ENCODE data around the gene IRF8. TPM values are rescaled to one million over a fixed set of nuclear protein-coding genes. Genes with fewer than 3 reads are reported as not detected.
A peak's percentile ranks its signal among the peaks of the same experiment; 100 is the strongest.

Gene IRF8
- total RNA-seq, 4 donors from 2014 or later, result 1.4 to 13.0 (median 8.8) TPM; not detected in 1

DNA sequence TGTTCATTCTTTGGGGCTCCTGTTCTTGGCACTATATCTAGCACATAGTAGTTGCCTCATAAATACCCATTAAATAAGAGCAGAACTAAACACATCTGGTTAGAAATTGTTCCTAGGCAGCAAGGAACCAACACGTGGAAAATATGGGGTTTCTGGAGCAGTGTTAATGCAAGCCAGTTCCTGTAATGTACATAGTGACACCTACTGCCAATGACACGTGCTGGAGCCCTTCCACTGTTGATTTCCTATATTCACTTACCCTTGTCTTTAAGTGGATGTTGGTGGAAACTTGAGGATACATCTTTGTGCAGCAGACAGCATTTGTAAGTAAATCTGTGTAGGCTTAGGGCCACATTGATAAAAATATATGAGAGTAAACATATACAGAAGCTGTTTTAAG lies 1.6 kb upstream of the IRF8 start:
- TF ChIP-seq, protein P1, sequence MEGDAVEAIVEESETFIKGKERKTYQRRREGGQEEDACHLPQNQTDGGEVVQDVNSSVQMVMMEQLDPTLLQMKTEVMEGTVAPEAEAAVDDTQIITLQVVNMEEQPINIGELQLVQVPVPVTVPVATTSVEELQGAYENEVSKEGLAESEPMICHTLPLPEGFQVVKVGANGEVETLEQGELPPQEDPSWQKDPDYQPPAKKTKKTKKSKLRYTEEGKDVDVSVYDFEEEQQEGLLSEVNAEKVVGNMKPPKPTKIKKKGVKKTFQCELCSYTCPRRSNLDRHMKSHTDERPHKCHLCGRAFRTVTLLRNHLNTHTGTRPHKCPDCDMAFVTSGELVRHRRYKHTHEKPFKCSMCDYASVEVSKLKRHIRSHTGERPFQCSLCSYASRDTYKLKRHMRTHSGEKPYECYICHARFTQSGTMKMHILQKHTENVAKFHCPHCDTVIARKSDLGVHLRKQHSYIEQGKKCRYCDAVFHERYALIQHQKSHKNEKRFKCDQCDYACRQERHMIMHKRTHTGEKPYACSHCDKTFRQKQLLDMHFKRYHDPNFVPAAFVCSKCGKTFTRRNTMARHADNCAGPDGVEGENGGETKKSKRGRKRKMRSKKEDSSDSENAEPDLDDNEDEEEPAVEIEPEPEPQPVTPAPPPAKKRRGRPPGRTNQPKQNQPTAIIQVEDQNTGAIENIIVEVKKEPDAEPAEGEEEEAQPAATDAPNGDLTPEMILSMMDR (IDR thresholded peaks at IDR 0.05), result no peak
- no peak for TF ChIP-seq POLR2A (IDR thresholded peaks at IDR 0.05)
- intact Hi-C loops (cut with DNase I), result no loop called here
- peaks cover 0 to 100% (median 4%) of the 10 kb centered on the region in 4 donors for H3K27me3 ChIP-seq

DNA sequence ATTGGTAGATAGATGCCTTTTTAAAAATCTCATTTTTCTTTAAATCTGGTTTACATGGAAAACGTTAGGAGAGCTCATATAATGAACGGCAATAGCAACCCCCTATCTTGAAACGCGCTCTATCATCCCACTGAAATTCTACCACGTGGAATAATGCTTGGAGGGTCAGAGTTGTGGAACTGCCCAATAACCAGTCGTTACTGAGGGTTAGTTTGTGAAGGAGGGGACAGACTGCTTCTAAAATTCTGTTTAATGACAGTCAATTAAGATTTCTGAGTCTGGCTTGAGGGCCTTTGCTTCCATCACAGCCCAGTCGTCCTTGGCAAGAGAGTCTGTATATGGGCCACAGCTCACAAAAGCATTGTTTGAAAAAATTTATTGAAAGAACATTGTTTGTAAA lies 482 bp downstream of the IRF8 start:
- intact Hi-C loops (cut with DNase I), result no loop called here
- peaks cover 0 to 100% (median 4%) of the 10 kb centered on the region in 4 donors for H3K27me3 ChIP-seq
- TF ChIP-seq POLR2A (IDR thresholded peaks at IDR 0.05), result no peak
- TF ChIP-seq, protein P1 (IDR thresholded peaks at IDR 0.05), result no peak
- H3K4me3 ChIP-seq, result peak overlapping the region; percentile 33 to 80 (median 54)
- no peaks in the 10 kb centered on the region for H3K36me3 ChIP-seq
- no peaks in the 10 kb centered on the region for H3K9me3 ChIP-seq
- H3K4me1 ChIP-seq, result peaks cover 0 to 31% (median 3%) of the 10 kb centered on the region in 3 donors
- 53 to 54% methylated on average over 7 of the region's 7 CpGs for WGBS, 2 donors
- H3K27ac ChIP-seq, result peak overlapping the region; percentile 15 to 80 (median 65)
- DNase-seq, result no peak

More for the DNA sequence above, 1.6 kb upstream of the IRF8 start:
- no peaks in the 10 kb centered on the region for H3K36me3 ChIP-seq
- no peak overlapping the region for H3K4me3 ChIP-seq
- WGBS, 2 donors, result 8 to 22% methylated on average over 2 of the region's 2 CpGs
- H3K9me3 ChIP-seq, result no peaks in the 10 kb centered on the region
- no peak overlapping the region for H3K27ac ChIP-seq
- no peak for DNase-seq
- H3K4me1 ChIP-seq, result peaks cover 0 to 23% (median 3%) of the 10 kb centered on the region in 3 donors

DNA sequence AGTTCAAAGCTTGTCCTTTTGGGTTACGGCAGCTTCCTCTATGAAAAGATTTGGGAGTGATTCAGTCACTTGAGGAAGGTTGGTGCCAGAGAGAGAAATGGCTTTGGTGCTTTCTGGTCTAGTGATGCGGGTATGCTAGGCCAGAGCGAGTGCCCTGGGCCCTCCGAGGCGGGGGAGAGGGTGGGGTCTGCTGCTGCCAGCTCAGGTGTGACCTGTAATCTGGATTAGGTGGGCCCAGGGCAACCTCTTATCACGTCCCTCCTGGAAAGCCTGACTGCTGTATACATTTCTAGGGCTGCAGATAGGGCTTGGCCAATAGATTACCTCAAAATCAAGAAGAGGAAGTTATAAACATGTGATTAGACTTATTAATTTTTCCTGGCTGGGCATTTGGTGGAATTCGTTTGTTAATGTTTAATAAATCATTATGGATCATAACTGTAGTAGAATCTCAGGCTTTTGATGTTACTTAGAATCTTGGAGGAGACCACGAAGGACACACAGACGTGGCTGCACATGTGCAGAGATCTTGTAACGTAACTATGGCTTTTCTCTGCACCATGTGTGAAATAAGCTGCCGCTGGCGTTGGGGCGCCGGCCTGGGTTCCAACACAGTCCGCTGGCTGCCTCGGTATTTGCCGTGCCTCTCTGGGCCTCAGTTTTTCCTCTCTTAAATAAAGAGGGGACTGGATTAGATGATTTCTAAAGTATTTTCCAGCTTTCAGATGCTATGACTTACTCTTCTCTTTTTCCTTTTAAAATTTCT lies 1.2 kb downstream of the IRF8 start:
- 75 to 77% methylated on average over 14 to 17 of the region's 17 CpGs for WGBS, 2 donors
- Histone ChIP-seq H3K4me3 (peak overlapping the region in 3 of 4 donors; percentile 48 to 80 (median 61)), H3K27ac (peak overlapping the region in 1 of 4 donors; percentile 80), H3K36me3 (no peaks in the 10 kb centered on the region), H3K27me3 (peaks cover 0 to 96% (median 4%) of the 10 kb centered on the region in 4 donors), H3K9me3 (no peaks in the 10 kb centered on the region), H3K4me1 (peaks cover 0 to 31% (median 3%) of the 10 kb centered on the region in 3 donors)
- intact Hi-C loops (cut with DNase I), result no loop called here
- TF ChIP-seq, protein P1 (IDR thresholded peaks at IDR 0.05), result no peak
- no peak for TF ChIP-seq POLR2A (IDR thresholded peaks at IDR 0.05)
- no peak for DNase-seq

DNA sequence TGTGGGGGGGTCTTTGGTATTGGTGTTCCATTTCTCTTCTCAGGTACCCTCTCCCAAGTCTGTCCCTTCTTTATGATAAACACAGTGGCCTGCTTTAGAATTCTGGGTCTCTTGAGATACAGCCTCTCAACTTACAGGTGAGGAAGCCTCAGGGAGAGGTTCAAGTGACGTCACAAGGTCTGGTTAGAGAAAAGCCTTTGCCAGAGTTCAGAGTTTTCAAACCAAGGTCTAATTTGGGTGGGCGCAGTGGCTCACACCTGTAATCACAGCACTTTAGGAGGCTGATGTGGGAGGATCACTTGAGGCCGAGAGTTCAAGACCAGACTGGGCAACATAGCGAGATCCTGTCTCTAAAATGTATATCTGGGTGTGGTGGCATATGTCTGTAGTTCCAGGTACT lies 2.1 kb downstream of the IRF8 start:
- intact Hi-C loops (cut with DNase I), result no loop called here
- DNase-seq, result no peak
- Histone ChIP-seq H3K27ac (no peak overlapping the region), H3K36me3 (no peaks in the 10 kb centered on the region), H3K9me3 (no peaks in the 10 kb centered on the region), H3K27me3 (peaks cover 0 to 87% (median 4%) of the 10 kb centered on the region in 4 donors), H3K4me3 (peak overlapping the region in 2 of 4 donors; percentile 19 to 61), H3K4me1 (peaks cover 0 to 31% (median 3%) of the 10 kb centered on the region in 3 donors)
- no peak for TF ChIP-seq POLR2A (IDR thresholded peaks at IDR 0.05)
- TF ChIP-seq, protein P1 (IDR thresholded peaks at IDR 0.05), result no peak
- 74 to 88% methylated on average over 4 of the region's 4 CpGs for WGBS, 2 donors

DNA sequence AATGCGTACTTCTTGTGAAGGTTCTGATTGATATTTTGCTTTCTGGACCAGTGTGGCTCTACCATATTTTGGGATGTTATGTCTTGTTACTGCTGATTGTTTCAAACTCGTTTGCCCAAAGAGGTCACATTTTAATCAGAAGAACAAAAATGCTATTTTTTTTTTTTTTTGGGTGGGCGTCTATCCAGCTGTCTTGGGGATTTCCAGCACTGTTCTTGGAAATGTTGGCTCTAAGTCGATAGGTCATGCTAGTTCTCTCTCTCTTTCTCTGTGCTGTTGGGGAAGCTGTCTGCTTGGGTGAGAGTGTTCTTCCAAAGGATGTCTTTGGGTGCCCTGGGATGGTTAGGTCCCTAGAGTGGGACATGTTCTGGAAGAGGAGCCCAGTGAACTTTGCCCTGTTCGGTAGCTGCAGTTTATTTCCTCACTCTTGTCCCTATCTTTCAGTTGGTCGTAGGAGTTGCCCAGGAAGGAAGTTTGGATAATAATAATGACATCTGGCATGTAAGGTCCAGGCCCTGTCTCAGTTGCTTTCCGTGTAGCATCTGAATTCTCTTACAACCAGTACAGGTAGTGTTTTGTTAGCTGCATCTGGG lies 2.9 kb downstream of the IRF8 start:
- peaks cover 0 to 4% (median 0%) of the 10 kb centered on the region in 3 donors for H3K36me3 ChIP-seq
- intact Hi-C loops (cut with DNase I), result no loop called here
- H3K9me3 ChIP-seq, result no peaks in the 10 kb centered on the region
- H3K4me3 ChIP-seq, result peak overlapping the region in 1 of 4 donors; percentile 19
- peaks cover 0 to 31% (median 3%) of the 10 kb centered on the region in 3 donors for H3K4me1 ChIP-seq
- peaks cover 0 to 84% (median 4%) of the 10 kb centered on the region in 4 donors for H3K27me3 ChIP-seq
- peak overlapping the region in 1 of 4 donors; percentile 37 for H3K27ac ChIP-seq
- no peak for DNase-seq
- WGBS, 2 donors, result 38 to 39% methylated on average over 7 of the region's 7 CpGs
- no peak for TF ChIP-seq POLR2A (IDR thresholded peaks at IDR 0.05)
- TF ChIP-seq, protein P1 (IDR thresholded peaks at IDR 0.05), result no peak
